Neutrophil (primary cell): ENCODE results near the gene CACNA1D.

ENCODE experiments used
- H3K27ac ChIP-seq: fragments of 200-600 bp; sonication (generic); 2 replicates; pipeline ENCODE4 v1.5.1; 2016; ENCODE audit warnings: mild to moderate bottlenecking, moderate library complexity
- H3K27me3 ChIP-seq: fragments of 200-600 bp; sonication (generic); 2 replicates; pipeline ENCODE4 v1.6.0; 2016; ENCODE audit warnings: mild to moderate bottlenecking
- H3K36me3 ChIP-seq: fragments of 200-600 bp; sonication (generic); 2 replicates; pipeline ENCODE4 v1.5.1; 2017
- H3K4me1 ChIP-seq, 2 experiments: fragments of 200-600 bp in 1 of 2; sonication (generic) in 1 of 2; 1 replicate in 1 of 2; 2 replicates in 1 of 2; pipeline versions ENCODE4 v1.5.1 to v1.6.1; 2013 to 2016; ENCODE audit warnings: low read depth in 1 of 2, low read length in 1 of 2, mild to moderate bottlenecking in 1 of 2, moderate library complexity in 1 of 2; ENCODE audit not compliant: control insufficient read depth in 1 of 2, insufficient read depth in 1 of 2
- H3K4me3 ChIP-seq, 2 experiments: fragments of 200-600 bp in 1 of 2; sonication (generic) in 1 of 2; 1 replicate in 1 of 2; 2 replicates in 1 of 2; pipeline ENCODE4 v1.5.1; 2013 to 2016; ENCODE audit warnings: low read depth in 1 of 2, low read length in 1 of 2, mild to moderate bottlenecking in 1 of 2, moderate library complexity in 1 of 2
- H3K9me3 ChIP-seq: fragments of 200-600 bp; sonication (generic); 2 replicates; pipeline ENCODE4 v1.5.1; 2016
- CTCF ChIP-seq: fragments of 200-600 bp; sonication (generic); IDR thresholded peaks from 2 replicates; pipeline ENCODE4 v1.5.1; 2016; ENCODE audit warnings: antibody characterized with exemption

CACNA1D gene

DNA sequence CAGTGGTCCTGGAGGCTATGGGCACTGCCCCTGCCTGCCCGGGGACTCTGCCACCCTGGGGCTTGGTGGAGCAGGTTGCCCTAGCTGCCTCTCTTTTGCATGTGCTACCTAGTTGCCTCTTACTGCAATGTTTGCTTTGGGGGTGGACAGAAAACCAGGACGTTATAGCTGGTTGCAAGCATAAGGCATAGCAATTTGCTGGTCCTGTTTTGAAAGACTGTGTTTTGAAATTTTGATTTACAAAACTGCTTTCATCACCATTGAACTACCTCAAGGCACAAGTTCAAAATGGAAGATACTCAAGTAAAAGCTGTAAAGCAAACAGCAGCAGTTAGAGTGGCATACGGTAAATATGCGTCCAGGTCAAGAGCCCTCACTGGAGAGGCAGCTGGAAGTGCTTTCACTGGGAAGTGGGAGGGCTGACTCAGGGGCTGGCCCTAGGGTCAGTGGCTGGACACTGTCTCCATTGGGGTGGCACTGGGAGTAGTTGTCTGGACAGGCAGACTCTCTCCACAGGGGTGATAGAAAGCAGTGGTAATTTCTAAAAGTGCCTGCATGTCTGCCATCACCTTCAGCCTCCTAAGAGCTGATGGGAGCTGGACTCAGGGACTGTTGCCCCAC, 213.7 kb downstream of the CACNA1D start:
- Histone ChIP-seq H3K4me3 (peak overlapping the region; percentile 56 to 63), H3K27ac (peak overlapping the region; percentile 87), H3K9me3 (no peaks in the 10 kb centered on the region), H3K36me3 (no peaks in the 10 kb centered on the region), H3K4me1 (peaks cover 74 to 75% of the 10 kb centered on the region in 2 experiments), H3K27me3 (no peaks in the 10 kb centered on the region)
- TF ChIP-seq CTCF = no peak

DNA sequence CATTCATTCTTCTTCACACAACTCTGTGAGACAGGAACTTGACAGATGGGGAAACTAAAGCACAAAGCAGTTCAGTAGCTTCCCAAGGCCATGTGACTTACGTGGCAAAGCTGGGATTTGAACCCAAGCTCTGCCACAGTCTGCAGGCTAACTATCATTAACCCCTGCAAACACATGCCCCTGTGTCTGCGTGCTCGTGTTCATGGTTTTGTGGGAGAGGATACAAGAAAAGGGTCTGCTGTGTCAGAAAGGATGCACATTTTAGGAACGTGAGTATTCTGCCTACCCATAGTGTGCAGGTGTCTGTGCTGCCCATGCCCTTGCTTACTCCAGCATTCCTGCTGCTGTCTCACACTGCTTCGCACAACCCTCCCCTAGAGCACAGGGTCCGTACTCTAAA, 214.8 kb downstream of the CACNA1D start:
- peak overlapping the region; percentile 87 for H3K27ac ChIP-seq
- no peaks in the 10 kb centered on the region for H3K27me3 ChIP-seq
- peak overlapping the region in 1 of 2 experiments; percentile 31 for H3K4me3 ChIP-seq
- H3K9me3 ChIP-seq = no peaks in the 10 kb centered on the region
- no peaks in the 10 kb centered on the region for H3K36me3 ChIP-seq
- no peak for TF ChIP-seq CTCF
- peaks cover 63 to 64% of the 10 kb centered on the region in 2 experiments for H3K4me1 ChIP-seq

DNA sequence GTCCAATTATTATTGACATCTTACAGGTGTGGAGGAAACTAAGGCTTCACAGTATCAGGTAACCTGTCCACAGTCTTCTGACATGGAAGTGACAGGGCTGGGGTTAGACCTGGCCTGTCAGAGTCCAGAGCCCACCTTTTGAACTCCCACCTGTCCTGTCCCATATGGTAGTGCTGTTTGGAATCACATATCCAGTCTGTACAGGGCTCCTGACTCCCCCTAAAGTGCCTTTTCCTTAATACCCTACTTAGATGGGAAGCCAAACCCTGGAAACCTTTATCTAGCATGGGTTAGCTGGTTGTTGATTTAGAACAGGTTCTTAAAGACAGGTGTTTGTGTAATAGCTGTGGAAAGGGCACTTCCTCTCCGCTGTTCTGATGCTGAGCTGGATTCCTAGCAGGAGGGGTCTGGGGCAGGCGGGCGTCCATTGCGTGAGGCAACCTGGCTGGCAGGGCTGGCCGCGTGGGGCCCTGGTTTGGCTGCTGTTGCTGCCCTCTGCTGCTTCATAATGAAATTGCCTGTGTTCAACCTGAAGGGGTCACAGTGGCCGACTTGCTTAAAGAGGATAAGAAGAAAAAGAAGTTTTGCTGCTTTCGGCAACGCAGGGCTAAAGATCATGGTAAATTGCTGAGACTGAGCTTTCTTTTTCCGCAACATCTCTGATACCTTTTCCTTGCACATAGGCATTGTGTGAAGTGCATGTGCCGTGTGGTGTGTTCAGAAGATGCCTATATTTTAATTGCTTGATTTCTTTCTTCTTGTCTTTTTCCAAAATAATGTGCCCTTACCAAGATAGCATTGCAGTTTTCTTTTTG, 215.7 kb downstream of the CACNA1D start:
- Histone ChIP-seq H3K36me3 (no peaks in the 10 kb centered on the region), H3K27me3 (no peaks in the 10 kb centered on the region), H3K9me3 (no peaks in the 10 kb centered on the region), H3K4me1 (peaks cover 55 to 56% of the 10 kb centered on the region in 2 experiments), H3K27ac (peak overlapping the region; percentile 87), H3K4me3 (peak overlapping the region; percentile 9 to 31)
- peak; percentile 73 for TF ChIP-seq CTCF

GRCh38 chr3:53711387-53711786, 217.0 kb downstream of the CACNA1D start:
- H3K4me1 ChIP-seq = peaks cover 42% of the 10 kb centered on the region in 2 experiments
- no peak overlapping the region for H3K4me3 ChIP-seq
- H3K36me3 ChIP-seq = no peaks in the 10 kb centered on the region
- H3K27ac ChIP-seq = no peak overlapping the region
- no peaks in the 10 kb centered on the region for H3K27me3 ChIP-seq
- TF ChIP-seq CTCF = no peak
- H3K9me3 ChIP-seq = no peaks in the 10 kb centered on the region

- Histone ChIP-seq H3K27me3 (no peaks in the 10 kb centered on the region), H3K36me3 (no peaks in the 10 kb centered on the region), H3K9me3 (no peaks in the 10 kb centered on the region), H3K27ac (no peak overlapping the region), H3K4me3 (no peak overlapping the region), H3K4me1 (peaks cover 34 to 36% of the 10 kb centered on the region in 2 experiments)
- no peak for TF ChIP-seq CTCF
Observed at GRCh38 chr3:53712817-53713388, 218.5 kb downstream of the CACNA1D start.
